ENCODE measurements around the gene MYEOV. TPM values are rescaled to one million over a fixed set of nuclear protein-coding genes. Genes with fewer than 3 reads are reported as not detected.

Gene MYEOV
- total and polyA plus RNA-seq, 10 of the 15 experiments (the other 5 are each of a cell fraction or from before 2014, with no cell fraction given), result 0.05 to 0.40 (median 0.26) TPM; not detected in 3

GRCh38 chr11:69307871-69308431 is 14.0 kb downstream of the MYEOV start:
- SMC1A ChIA-PET (ENCODE audit: uncharacterized antibody, unreplicated experiment), result interaction anchor here (1.2 kb wide), 1 partner anchor 58 kb away, joined by 3 read pairs; no protein-coding TSS in a partner anchor
- no peaks in the 10 kb centered on the region for H3K36me3 ChIP-seq (ENCODE audit: control insufficient read depth in 2 of 2, insufficient read depth in 2 of 2, low read length in 1 of 2)
- TF ChIP-seq USF2 (IDR thresholded peaks at IDR 0.05; ENCODE audit: borderline replicate concordance, low read depth, low read length) (no peak), ZBTB40 (IDR thresholded peaks at IDR 0.05; ENCODE audit: borderline replicate concordance) (no peak), ZBTB4 (CRISPR knock-in tag; IDR thresholded peaks at IDR 0.05) (no peak), HDGF (IDR thresholded peaks at IDR 0.05) (no peak)
- no peak overlapping the region for H2AFZ ChIP-seq (ENCODE audit: control insufficient read depth, low read depth, low read length)
- DNase-seq (ENCODE audit: low read depth, low spot score) (no peak), ATAC-seq (no peak), FAIRE-seq (no peak)
- H3K79me2 ChIP-seq (ENCODE audit: control insufficient read depth, insufficient read depth, low read length), result no peaks in the 10 kb centered on the region
- H3K9me3 ChIP-seq (replicated peaks; ENCODE audit: control insufficient read depth, insufficient read depth, low read length), result no peaks in the 10 kb centered on the region
- 33% methylated on average over 12 of the region's 12 CpGs for WGBS (ENCODE audit: insufficient coverage, insufficient replicate concordance, low lambda C conversion rate, missing lambda C conversion rate)
- no TSS peak for BruUV-seq (replicated peaks)
- no peaks in the 10 kb centered on the region; a peak in 1 of 4 replicates for H3K27me3 ChIP-seq (replicated peaks in 1 of 2; ENCODE audit: control insufficient read depth in 2 of 2, insufficient read depth in 2 of 2, low read length in 1 of 2)
- H3K27ac ChIP-seq (ENCODE audit: control insufficient read depth, insufficient read depth), result no peak overlapping the region
- no peaks in the 10 kb centered on the region for H4K20me1 ChIP-seq (ENCODE audit: control insufficient read depth, insufficient read depth)
- H3K4me2 ChIP-seq (ENCODE audit: control insufficient read depth, insufficient read depth), result no peak overlapping the region
- H3K4me3 ChIP-seq, result no peak overlapping the region
- H3K9ac ChIP-seq (ENCODE audit: control insufficient read depth, insufficient read depth, low read length), result no peak overlapping the region
- POLR2A ChIA-PET, result no interaction called here
- CTCF ChIA-PET, result interaction anchor here (1.4 kb wide), 1 partner anchor 15 kb away, joined by 6 read pairs; no protein-coding TSS in a partner anchor
- in situ Hi-C loops (cut with MboI), result no loop called here
- intact Hi-C loops (cut with micrococcal nuclease; ENCODE audit: unreplicated experiment), result no loop called here
- peaks cover 14% of the 10 kb centered on the region for H3K4me1 ChIP-seq (ENCODE audit: control insufficient read depth, insufficient read depth, low read length)
- RAD21 ChIA-PET (ENCODE audit: unreplicated experiment), result no interaction called here
